ENCODE results near the gene VWC2L.

VWC2L gene

DNA sequence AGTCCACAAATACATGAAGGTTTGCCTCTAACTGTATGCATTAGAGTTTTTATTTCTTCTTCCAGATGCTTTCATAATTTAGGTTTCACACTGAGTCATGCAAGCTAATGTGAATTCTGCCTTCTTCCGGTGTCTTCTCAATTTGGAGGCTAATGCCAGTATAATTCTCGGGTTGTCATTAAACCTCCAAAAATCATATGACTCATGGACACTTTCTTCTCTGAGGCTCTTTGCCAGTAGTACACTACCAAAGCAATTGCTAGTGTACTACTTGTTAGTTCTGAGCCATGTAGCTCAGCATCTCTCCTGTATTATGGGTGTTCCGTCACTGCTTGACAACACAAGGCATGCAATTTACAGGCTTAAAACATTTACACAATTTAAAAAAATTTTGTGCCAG, 137.1 kb downstream of the VWC2L start:
- H3K27me3 ChIP-seq (replicated peaks; ENCODE audit: control insufficient read depth, insufficient read depth, low read length): no peaks in the 10 kb centered on the region; the same call in 1 of the 2 replicates
- no peak overlapping the region for H3K4me3 ChIP-seq (replicated peaks; ENCODE audit: low read depth, low read length)
- H3K36me3 ChIP-seq (ENCODE audit: control insufficient read depth, insufficient read depth, low read length): no peaks in the 10 kb centered on the region
- DNase-seq (ENCODE audit: extremely low read depth, insufficient read length): no peak
- TF ChIP-seq, protein P1, sequence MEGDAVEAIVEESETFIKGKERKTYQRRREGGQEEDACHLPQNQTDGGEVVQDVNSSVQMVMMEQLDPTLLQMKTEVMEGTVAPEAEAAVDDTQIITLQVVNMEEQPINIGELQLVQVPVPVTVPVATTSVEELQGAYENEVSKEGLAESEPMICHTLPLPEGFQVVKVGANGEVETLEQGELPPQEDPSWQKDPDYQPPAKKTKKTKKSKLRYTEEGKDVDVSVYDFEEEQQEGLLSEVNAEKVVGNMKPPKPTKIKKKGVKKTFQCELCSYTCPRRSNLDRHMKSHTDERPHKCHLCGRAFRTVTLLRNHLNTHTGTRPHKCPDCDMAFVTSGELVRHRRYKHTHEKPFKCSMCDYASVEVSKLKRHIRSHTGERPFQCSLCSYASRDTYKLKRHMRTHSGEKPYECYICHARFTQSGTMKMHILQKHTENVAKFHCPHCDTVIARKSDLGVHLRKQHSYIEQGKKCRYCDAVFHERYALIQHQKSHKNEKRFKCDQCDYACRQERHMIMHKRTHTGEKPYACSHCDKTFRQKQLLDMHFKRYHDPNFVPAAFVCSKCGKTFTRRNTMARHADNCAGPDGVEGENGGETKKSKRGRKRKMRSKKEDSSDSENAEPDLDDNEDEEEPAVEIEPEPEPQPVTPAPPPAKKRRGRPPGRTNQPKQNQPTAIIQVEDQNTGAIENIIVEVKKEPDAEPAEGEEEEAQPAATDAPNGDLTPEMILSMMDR (IDR thresholded peaks at IDR 0.05; ENCODE audit: insufficient read depth, low read length, poor library complexity, severe bottlenecking): no peak

DNA sequence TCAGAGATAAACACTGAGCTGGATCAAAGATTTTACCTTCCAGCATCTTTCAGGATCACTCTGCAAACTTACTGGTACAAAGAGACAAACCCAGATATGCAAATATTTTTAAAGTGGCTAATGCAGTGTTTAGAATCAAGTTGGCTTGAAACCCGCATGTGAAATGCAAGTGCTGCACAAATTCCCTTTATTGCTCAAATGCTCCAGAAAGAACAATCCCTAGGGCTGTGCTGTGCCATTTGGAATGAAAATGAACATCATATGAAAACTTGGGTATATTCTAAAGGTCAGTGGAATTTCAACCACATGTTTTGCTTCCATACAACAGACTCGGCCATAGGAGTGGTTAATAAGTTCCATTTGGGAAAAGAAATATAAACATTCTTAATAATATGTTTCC, 139.1 kb downstream of the VWC2L start:
- no peaks in the 10 kb centered on the region; the same call in 1 of the 2 replicates for H3K27me3 ChIP-seq (replicated peaks; ENCODE audit: control insufficient read depth, insufficient read depth, low read length)
- no peak for DNase-seq (ENCODE audit: extremely low read depth, insufficient read length)
- H3K36me3 ChIP-seq (ENCODE audit: control insufficient read depth, insufficient read depth, low read length): no peaks in the 10 kb centered on the region
- TF ChIP-seq, protein P1 (IDR thresholded peaks at IDR 0.05; ENCODE audit: insufficient read depth, low read length, poor library complexity, severe bottlenecking): no peak
- H3K4me3 ChIP-seq (replicated peaks; ENCODE audit: low read depth, low read length): no peak overlapping the region

DNA sequence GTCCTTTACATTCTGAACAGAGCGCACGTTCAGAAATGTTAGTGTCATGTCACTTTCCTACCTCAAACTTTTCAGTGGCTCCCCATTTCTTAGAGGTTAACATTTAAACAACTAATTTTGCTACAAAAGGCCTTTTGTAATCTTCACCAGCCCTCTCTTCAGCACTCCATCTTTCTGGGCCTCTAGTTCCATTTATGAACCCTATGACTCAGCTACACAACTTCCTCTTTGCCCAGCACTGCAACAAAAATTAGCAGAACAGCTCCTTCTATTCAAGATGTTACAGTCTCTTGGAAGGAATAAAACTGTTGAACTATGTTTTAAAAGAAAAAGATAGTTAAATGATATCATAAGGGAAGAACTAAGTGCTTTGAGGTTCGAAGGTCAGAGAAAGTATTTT, 139.9 kb downstream of the VWC2L start:
- DNase-seq (ENCODE audit: extremely low read depth, insufficient read length): no peak
- Histone ChIP-seq H3K4me3 (replicated peaks; ENCODE audit: low read depth, low read length) (no peak overlapping the region), H3K36me3 (ENCODE audit: control insufficient read depth, insufficient read depth, low read length) (no peaks in the 10 kb centered on the region), H3K27me3 (replicated peaks; ENCODE audit: control insufficient read depth, insufficient read depth, low read length) (no peaks in the 10 kb centered on the region; the same call in 1 of the 2 replicates)
- TF ChIP-seq, protein P1 (IDR thresholded peaks at IDR 0.05; ENCODE audit: insufficient read depth, low read length, poor library complexity, severe bottlenecking): no peak

DNA sequence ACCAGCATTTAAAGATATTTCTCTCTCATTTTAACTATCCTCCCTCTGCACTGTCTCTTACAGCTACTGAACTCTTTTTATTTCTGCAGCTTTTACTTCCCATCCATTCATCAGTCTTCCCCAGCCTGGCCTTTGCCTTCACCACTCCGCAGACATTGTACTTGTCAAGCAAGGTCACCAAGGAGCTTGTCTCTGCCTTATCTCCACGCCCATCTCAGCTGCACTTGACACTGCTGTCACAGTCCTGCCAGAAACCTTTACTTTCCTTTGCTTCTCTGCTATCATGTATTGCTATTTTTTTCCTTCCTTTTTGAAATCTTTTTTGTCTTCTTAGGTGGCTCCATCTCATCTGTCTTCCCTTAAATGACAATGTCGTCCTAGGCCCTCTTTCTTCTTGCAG, 147.0 kb downstream of the VWC2L start:
- H3K4me3 ChIP-seq (replicated peaks; ENCODE audit: low read depth, low read length): no peak overlapping the region
- no peak for DNase-seq (ENCODE audit: extremely low read depth, insufficient read length)

DNA sequence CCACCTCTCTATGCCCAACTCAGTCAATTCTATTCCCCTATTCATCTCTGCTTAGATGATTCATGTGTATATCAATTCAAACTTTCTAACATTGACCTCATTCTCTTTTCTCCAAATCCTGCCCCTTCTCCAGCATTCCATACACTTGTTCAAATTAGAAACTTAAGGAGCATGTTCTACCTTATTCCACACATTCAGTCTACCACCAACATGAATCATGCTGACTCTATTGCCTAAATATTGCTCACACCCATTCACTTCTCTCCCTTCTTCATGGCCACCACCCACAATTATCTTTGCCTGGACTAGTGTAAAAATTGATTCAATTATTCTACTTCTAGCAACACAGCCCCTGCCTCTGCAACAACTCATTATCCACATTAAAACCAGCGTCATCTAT, 147.5 kb downstream of the VWC2L start:
- Histone ChIP-seq H3K27me3 (replicated peaks; ENCODE audit: control insufficient read depth, insufficient read depth, low read length) (no peaks in the 10 kb centered on the region), H3K4me3 (replicated peaks; ENCODE audit: low read depth, low read length) (no peak overlapping the region), H3K36me3 (ENCODE audit: control insufficient read depth, insufficient read depth, low read length) (no peaks in the 10 kb centered on the region)
- TF ChIP-seq, protein P1 (IDR thresholded peaks at IDR 0.05; ENCODE audit: insufficient read depth, low read length, poor library complexity, severe bottlenecking): no peak
- DNase-seq (ENCODE audit: extremely low read depth, insufficient read length): no peak

More for the DNA sequence above, 147.0 kb downstream of the VWC2L start:
- no peaks in the 10 kb centered on the region for H3K36me3 ChIP-seq (ENCODE audit: control insufficient read depth, insufficient read depth, low read length)
- H3K27me3 ChIP-seq (replicated peaks; ENCODE audit: control insufficient read depth, insufficient read depth, low read length): no peaks in the 10 kb centered on the region
- TF ChIP-seq, protein P1 (IDR thresholded peaks at IDR 0.05; ENCODE audit: insufficient read depth, low read length, poor library complexity, severe bottlenecking): no peak

DNA sequence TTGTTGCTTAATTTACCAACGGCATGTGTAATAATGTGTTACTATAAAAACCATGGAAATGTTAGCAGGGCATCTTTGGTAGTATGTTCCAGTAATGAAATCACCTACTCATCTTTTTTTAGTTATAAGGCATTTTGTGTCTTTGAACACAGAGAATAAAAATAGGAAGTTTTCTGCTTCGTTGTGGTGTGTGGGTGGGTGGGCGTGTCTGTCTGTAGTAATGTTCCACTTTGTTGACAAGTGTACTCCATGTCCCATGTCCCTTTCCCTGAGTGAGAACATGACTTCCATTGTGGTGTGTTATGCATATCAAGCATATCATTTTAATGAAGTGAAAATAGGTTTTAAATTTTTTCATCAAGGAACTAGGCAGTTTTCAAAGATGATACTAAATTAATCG, 149.3 kb downstream of the VWC2L start:
- TF ChIP-seq, protein P1 (IDR thresholded peaks at IDR 0.05; ENCODE audit: insufficient read depth, low read length, poor library complexity, severe bottlenecking): no peak
- H3K4me3 ChIP-seq (replicated peaks; ENCODE audit: low read depth, low read length): no peak overlapping the region
- no peaks in the 10 kb centered on the region for H3K27me3 ChIP-seq (replicated peaks; ENCODE audit: control insufficient read depth, insufficient read depth, low read length)

More for the DNA sequence above, 149.3 kb downstream of the VWC2L start:
- DNase-seq (ENCODE audit: extremely low read depth, insufficient read length): no peak
- H3K36me3 ChIP-seq (ENCODE audit: control insufficient read depth, insufficient read depth, low read length): no peaks in the 10 kb centered on the region
